ENCODE results near the gene NHERF2. TPM values are rescaled to one million over a fixed set of nuclear protein-coding genes. Genes with fewer than 3 reads are reported as not detected.

NHERF2 gene
- total RNA-seq, 1 experiment from 2014 or later, result 104 TPM

DNA sequence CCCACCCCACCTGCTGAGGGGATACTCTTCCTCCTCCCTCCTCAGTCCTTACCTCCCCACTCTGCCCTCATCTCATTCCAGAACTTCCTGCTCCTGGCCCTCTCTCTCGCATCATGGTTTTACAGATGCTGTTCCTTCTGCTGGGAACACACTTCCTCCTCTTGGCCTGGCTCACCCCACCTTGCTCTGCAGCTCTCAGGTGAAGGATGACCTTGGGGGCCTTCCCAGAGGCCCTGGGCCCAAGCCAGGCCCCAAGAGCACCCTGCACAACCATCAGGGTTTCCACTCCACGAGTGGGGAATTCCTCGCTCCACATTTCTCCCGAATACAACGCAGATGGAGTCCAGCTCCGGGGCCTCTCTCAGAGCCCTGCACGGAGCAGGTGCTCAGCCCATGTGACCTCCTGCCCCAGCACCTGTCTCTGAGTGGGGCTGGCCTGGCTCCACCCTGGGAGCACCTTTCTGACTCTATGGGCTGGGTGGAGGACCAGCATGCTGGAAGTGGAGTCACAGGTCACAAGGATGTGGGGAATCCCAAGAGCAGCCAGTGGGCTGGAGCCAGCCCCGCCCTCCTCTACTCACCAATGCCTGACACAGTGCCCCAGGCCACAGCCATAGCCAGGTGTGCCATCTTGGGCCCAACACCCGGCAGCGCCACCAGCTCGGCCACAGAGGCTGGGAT is 16.4 kb downstream of the NHERF2 start:
- Histone ChIP-seq H3K79me2 (ENCODE audit: low read depth) (peaks cover 10% of the 10 kb centered on the region), H3K27me3 (ENCODE audit: insufficient read depth, low read depth) (no peaks in the 10 kb centered on the region), H3K4me2 (peak overlapping the region; percentile 42; the same call in 1 of the 2 replicates), H3K4me1 (replicated peaks; ENCODE audit: insufficient read depth) (peaks cover 53% of the 10 kb centered on the region), H3K36me3 (ENCODE audit: low read depth) (no peaks in the 10 kb centered on the region), H2AFZ (no peak overlapping the region), H4K20me1 (ENCODE audit: insufficient read depth) (no peaks in the 10 kb centered on the region), H3K4me3 (no peak overlapping the region), H3K9me2 (ENCODE audit: insufficient read depth) (no peaks in the 10 kb centered on the region), H3K27ac (no peak overlapping the region), H3F3A (ENCODE audit: insufficient read depth, low read depth) (peaks cover 38% of the 10 kb centered on the region), H3K9me3 (ENCODE audit: insufficient read depth, low read depth) (no peaks in the 10 kb centered on the region)
- no peak for TF ChIP-seq EZH2 (IDR thresholded peaks at IDR 0.05; ENCODE audit: low read depth)
- TF ChIP-seq, protein P1, sequence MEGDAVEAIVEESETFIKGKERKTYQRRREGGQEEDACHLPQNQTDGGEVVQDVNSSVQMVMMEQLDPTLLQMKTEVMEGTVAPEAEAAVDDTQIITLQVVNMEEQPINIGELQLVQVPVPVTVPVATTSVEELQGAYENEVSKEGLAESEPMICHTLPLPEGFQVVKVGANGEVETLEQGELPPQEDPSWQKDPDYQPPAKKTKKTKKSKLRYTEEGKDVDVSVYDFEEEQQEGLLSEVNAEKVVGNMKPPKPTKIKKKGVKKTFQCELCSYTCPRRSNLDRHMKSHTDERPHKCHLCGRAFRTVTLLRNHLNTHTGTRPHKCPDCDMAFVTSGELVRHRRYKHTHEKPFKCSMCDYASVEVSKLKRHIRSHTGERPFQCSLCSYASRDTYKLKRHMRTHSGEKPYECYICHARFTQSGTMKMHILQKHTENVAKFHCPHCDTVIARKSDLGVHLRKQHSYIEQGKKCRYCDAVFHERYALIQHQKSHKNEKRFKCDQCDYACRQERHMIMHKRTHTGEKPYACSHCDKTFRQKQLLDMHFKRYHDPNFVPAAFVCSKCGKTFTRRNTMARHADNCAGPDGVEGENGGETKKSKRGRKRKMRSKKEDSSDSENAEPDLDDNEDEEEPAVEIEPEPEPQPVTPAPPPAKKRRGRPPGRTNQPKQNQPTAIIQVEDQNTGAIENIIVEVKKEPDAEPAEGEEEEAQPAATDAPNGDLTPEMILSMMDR (conservative IDR thresholded peaks at IDR 0.05), result no peak
- ChIA-PET POLR2A (ENCODE audit: unreplicated experiment) (interaction anchor here (0.5 to 0.6 kb wide), 2 partner anchors 35 to 64 kb away, joined by 3 read pairs; no protein-coding TSS in a partner anchor), CTCF (interaction anchor here (0.6 kb wide), 1 partner anchor 97 kb away, joined by 4 read pairs; no protein-coding TSS in a partner anchor)
- no TSS peak for BruUV-seq (replicated peaks)
- peak in 1 of 2 experiments; percentile 79 for DNase-seq
- intact Hi-C loops (cut with micrococcal nuclease; ENCODE audit: unreplicated experiment), result loop anchor here (1.0 to 10.0 kb wide), 3 partner anchors 8 to 562 kb away; no protein-coding TSS in a partner anchor

DNA sequence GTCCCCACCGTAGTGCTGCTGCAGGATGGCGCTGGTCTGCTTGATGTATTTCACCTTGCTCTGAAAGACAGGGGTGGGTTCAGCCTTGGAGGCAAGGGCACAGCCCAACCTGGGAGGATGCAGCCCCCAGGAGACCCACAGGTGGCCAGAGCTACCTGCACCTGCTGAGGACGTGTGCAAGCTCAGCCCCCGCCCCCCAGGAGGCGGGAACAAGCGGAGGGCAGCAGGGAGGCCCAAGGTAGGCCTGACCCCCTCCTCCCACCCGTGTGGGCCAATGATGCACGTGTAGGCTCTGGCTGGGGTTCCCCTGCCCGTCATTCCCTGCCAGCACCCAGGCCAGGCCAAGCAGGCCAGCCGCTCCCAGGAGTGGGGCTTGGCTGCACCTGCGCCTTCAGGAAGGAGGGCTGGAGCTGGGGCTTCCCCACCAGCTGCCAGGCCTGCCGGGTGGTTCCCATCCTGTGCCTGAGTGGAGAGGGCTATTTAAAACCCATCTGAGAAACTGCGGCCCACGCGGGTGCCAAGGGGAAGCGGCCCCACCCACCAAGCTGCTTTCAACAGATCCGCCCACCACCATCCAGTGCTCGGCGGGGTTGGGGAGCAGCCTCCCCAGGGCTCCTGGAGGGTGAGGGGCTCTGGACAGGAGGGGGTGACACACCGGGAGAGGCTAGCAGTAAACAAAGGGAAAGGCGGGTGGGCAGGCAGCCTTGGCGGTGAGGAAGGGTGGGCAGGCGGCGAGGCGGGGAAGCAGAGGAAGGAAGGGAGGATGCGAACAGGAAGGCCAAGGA is 17.2 kb downstream of the NHERF2 start:
- DNase-seq, result no peak
- POLR2A ChIA-PET (ENCODE audit: unreplicated experiment), result interaction anchor here (0.5 to 0.6 kb wide), 2 partner anchors 36 to 65 kb away, joined by 3 read pairs; no protein-coding TSS in a partner anchor
- Histone ChIP-seq H3K4me1 (replicated peaks; ENCODE audit: insufficient read depth) (peaks cover 56% of the 10 kb centered on the region), H3K4me3 (no peak overlapping the region), H3K27ac (no peak overlapping the region), H3K79me2 (ENCODE audit: low read depth) (peaks cover 18% of the 10 kb centered on the region), H3K9me3 (ENCODE audit: insufficient read depth, low read depth) (no peaks in the 10 kb centered on the region), H3K36me3 (ENCODE audit: low read depth) (no peaks in the 10 kb centered on the region), H3K4me2 (no peak overlapping the region), H3K9me2 (ENCODE audit: insufficient read depth) (no peaks in the 10 kb centered on the region), H4K20me1 (ENCODE audit: insufficient read depth) (no peaks in the 10 kb centered on the region), H3K27me3 (ENCODE audit: insufficient read depth, low read depth) (no peaks in the 10 kb centered on the region), H3F3A (ENCODE audit: insufficient read depth, low read depth) (peaks cover 42% of the 10 kb centered on the region), H2AFZ (no peak overlapping the region)
- intact Hi-C loops (cut with micrococcal nuclease; ENCODE audit: unreplicated experiment), result loop anchor here (1.0 to 10.0 kb wide), 3 partner anchors 9 to 561 kb away; no protein-coding TSS in a partner anchor
- CTCF ChIA-PET, result interaction anchor here (0.6 kb wide), 2 partner anchors 47 to 96 kb away, joined by 4 to 6 read pairs; no protein-coding TSS in a partner anchor
- TF ChIP-seq, protein P1 (conservative IDR thresholded peaks at IDR 0.05), result no peak
- TF ChIP-seq EZH2 (IDR thresholded peaks at IDR 0.05; ENCODE audit: low read depth), result no peak
- BruUV-seq (replicated peaks), result no TSS peak

DNA sequence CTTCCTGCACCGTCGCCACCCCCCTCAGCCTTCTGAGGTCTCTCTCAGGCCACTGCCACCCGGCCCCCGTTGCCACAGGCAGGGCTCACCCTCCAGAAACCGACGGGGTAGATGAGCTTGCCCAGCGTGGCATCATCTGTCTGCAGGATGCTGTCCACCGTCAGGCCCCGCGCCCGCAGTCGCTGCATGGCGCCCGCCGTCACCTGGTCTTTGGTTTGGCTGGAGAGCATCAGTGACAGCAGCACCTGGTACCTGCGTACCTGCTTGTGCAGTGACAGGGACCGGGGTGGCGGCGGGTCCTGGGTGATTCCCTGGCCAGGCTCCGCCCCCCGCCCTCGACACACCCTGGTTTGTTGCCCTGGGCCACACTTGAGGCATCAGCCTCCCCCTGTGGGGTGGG is 17.8 kb downstream of the NHERF2 start:
- no peaks in the 10 kb centered on the region for H4K20me1 ChIP-seq (ENCODE audit: insufficient read depth)
- no TSS peak for BruUV-seq (replicated peaks)
- no peak overlapping the region for H3K27ac ChIP-seq
- H3F3A ChIP-seq (ENCODE audit: insufficient read depth, low read depth), result peaks cover 42% of the 10 kb centered on the region
- H3K4me3 ChIP-seq, result no peak overlapping the region
- DNase-seq, result no peak
- no peak overlapping the region for H3K4me2 ChIP-seq
- no peaks in the 10 kb centered on the region for H3K27me3 ChIP-seq (ENCODE audit: insufficient read depth, low read depth)
- no peak for TF ChIP-seq EZH2 (IDR thresholded peaks at IDR 0.05; ENCODE audit: low read depth)
- TF ChIP-seq, protein P1 (conservative IDR thresholded peaks at IDR 0.05), result no peak
- no peaks in the 10 kb centered on the region for H3K36me3 ChIP-seq (ENCODE audit: low read depth)
- ChIA-PET CTCF (interaction anchor here (0.7 kb wide), 1 partner anchor 103 kb away, joined by 3 read pairs; no protein-coding TSS in a partner anchor), POLR2A (ENCODE audit: unreplicated experiment) (no interaction called here)
- no peak overlapping the region for H2AFZ ChIP-seq
- no peaks in the 10 kb centered on the region for H3K9me2 ChIP-seq (ENCODE audit: insufficient read depth)
- no peaks in the 10 kb centered on the region for H3K9me3 ChIP-seq (ENCODE audit: insufficient read depth, low read depth)
- peaks cover 57% of the 10 kb centered on the region for H3K4me1 ChIP-seq (replicated peaks; ENCODE audit: insufficient read depth)
- H3K79me2 ChIP-seq (ENCODE audit: low read depth), result peaks cover 25% of the 10 kb centered on the region
- intact Hi-C loops (cut with micrococcal nuclease; ENCODE audit: unreplicated experiment), result loop anchor here (10.0 kb wide), 1 partner anchor 560 kb away; no protein-coding TSS in a partner anchor

Measured in PC-9 (cell line).